ENCODE results near the gene NFKBIB. TPM values are rescaled to one million over a fixed set of nuclear protein-coding genes. Genes with fewer than 3 reads are reported as not detected.

NFKBIB gene
- total RNA-seq (10 to 100 TPM; 19.7 to 34.2 TPM), polyA plus RNA-seq (ENCODE audit: insufficient read length in 6 of 6) (1 to 10 TPM; 5.1 to 8.2 (median 6.3) TPM)
- long read RNA-seq, donor 1, partial matches to known transcripts: 0 of 2 reads
- long read RNA-seq, donor 1, other reads (novel, unspliced or antisense): 0 of 2 reads
- long read RNA-seq, donor 2, partial matches to known transcripts: 0 of 2 reads
- long read RNA-seq, donor 2, other reads (novel, unspliced or antisense): 0 of 2 reads
- long read RNA-seq, donor 3, partial matches to known transcripts: 0 of 3 reads
- long read RNA-seq, donor 3, other reads (novel, unspliced or antisense): 0 of 3 reads
- long read RNA-seq, donor 4, partial matches to known transcripts: 0 of 5 reads
- long read RNA-seq, donor 4, other reads (novel, unspliced or antisense): 2 of 5 reads
- long read RNA-seq, donor 5, partial matches to known transcripts: 0 of 3 reads
- long read RNA-seq, donor 5, other reads (novel, unspliced or antisense): 0 of 3 reads
- long read RNA-seq, donor 6, partial matches to known transcripts: 6 of 18 reads
- long read RNA-seq, donor 6, other reads (novel, unspliced or antisense): 6 of 18 reads
- long read RNA-seq, donor 7: 0 reads
- long read RNA-seq, donor 8, partial matches to known transcripts: 0 of 1 reads
- long read RNA-seq, donor 8, other reads (novel, unspliced or antisense): 0 of 1 reads
- long read RNA-seq, donor 9: 0 reads
- long read RNA-seq, donor 10, transcript NFKBIB-201 (6 exons, 1,159 nt): major isoform, 8 of 9 reads
- long read RNA-seq, donor 10, partial matches to known transcripts: 0 of 9 reads
- long read RNA-seq, donor 10, other reads (novel, unspliced or antisense): 1 of 9 reads
- long read RNA-seq, donor 11: 0 reads
- long read RNA-seq, donor 12, transcript NFKBIB-201 (6 exons, 1,159 nt): major isoform, 5 of 5 reads
- long read RNA-seq, donor 12, partial matches to known transcripts: 0 of 5 reads
- long read RNA-seq, donor 12, other reads (novel, unspliced or antisense): 0 of 5 reads

- Histone ChIP-seq H3K27me3 (no peaks in the 10 kb centered on the region), H3K9me3 (no peaks in the 10 kb centered on the region), H3K36me3 (peaks cover 0 to 9% of the 10 kb centered on the region in 2 donors), H3K27ac (peak within 1 kb of the TSS; percentile 83 to 96), H3K4me3 (peak within 1 kb of the TSS; percentile 78 to 84), H3K4me1 (peaks cover 7 to 38% of the 10 kb centered on the region in 2 donors)
- intact Hi-C loops (cut with DNase I): no loop called here
- ATAC-seq (peak; percentile 97), DNase-seq (peak; percentile 99 to 100 (median 100))
- TF ChIP-seq, protein P1, sequence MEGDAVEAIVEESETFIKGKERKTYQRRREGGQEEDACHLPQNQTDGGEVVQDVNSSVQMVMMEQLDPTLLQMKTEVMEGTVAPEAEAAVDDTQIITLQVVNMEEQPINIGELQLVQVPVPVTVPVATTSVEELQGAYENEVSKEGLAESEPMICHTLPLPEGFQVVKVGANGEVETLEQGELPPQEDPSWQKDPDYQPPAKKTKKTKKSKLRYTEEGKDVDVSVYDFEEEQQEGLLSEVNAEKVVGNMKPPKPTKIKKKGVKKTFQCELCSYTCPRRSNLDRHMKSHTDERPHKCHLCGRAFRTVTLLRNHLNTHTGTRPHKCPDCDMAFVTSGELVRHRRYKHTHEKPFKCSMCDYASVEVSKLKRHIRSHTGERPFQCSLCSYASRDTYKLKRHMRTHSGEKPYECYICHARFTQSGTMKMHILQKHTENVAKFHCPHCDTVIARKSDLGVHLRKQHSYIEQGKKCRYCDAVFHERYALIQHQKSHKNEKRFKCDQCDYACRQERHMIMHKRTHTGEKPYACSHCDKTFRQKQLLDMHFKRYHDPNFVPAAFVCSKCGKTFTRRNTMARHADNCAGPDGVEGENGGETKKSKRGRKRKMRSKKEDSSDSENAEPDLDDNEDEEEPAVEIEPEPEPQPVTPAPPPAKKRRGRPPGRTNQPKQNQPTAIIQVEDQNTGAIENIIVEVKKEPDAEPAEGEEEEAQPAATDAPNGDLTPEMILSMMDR (IDR thresholded peaks at IDR 0.05): no peak
Observed at GRCh38 chr19:38899447-38900201, at the start of gene NFKBIB, which contains the start of gene SIRT2. NFKBIB (plus strand) TSS chr19:38899969; CDS start chr19:38900033, 64 bp downstream. SIRT2 (minus strand) TSS chr19:38899618; CDS start chr19:38899521, 97 bp downstream.

GRCh38 chr19:38850436-38850975, 49.3 kb upstream of the NFKBIB start:
- H3K27ac ChIP-seq: peak overlapping the region; percentile 99 to 100
- H3K4me1 ChIP-seq: peaks cover 20 to 47% of the 10 kb centered on the region in 2 donors
- intact Hi-C loops (cut with DNase I): no loop called here
- DNase-seq (peak in 2 of 4 donors; percentile 97 to 100), ATAC-seq (peak; percentile 83)
- TF ChIP-seq, protein P1 (IDR thresholded peaks at IDR 0.05): no peak
- peak overlapping the region; percentile 53 to 85 for H3K4me3 ChIP-seq
- H3K36me3 ChIP-seq: peaks cover 13 to 24% of the 10 kb centered on the region in 2 donors
- no peaks in the 10 kb centered on the region for H3K27me3 ChIP-seq
- no peaks in the 10 kb centered on the region for H3K9me3 ChIP-seq

GRCh38 chr19:38850976-38851621, 48.7 kb upstream of the NFKBIB start:
- intact Hi-C loops (cut with DNase I): no loop called here
- Histone ChIP-seq H3K9me3 (no peaks in the 10 kb centered on the region), H3K27me3 (no peaks in the 10 kb centered on the region), H3K36me3 (peaks cover 8 to 18% of the 10 kb centered on the region in 2 donors), H3K4me1 (peaks cover 20 to 44% of the 10 kb centered on the region in 2 donors), H3K4me3 (peak overlapping the region; percentile 53 to 70), H3K27ac (peak overlapping the region; percentile 99 to 100)
- TF ChIP-seq, protein P1 (IDR thresholded peaks at IDR 0.05): no peak
- DNase-seq (peak in 3 of 4 donors; percentile 41 to 83 (median 50)), ATAC-seq (no peak)

DNA sequence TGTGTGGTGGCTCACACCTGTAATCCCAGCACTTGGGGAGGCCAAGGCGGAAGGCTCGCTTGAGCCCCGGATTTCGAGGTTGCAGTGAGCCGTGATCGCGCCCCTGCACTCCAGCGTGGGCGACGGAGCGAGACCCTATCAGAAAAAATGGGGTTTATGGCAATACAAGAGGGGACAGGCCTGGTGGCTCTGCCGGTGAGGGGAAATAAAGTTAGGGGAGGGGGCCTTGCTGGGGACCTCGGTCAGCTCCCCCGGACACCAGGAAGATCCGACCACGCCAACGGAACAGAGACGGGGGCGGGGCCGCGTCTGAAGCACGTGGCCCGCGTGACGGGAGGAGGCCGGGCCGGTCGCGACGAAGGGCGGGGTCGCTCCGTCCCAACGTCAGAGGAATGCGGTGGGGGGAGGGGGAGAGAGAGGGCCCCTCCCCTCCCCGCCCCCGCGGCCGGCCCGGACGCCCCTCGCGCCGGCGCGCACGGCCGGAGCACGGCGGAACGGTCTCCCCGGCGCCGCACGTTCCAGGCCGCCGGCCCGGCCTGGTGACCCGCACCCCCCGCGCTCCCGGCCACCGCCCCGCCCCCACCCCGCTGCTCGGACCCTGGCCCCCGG, 48.0 kb upstream of the NFKBIB start:
- intact Hi-C loops (cut with DNase I): no loop called here
- Histone ChIP-seq H3K4me1 (peaks cover 20 to 39% of the 10 kb centered on the region in 2 donors), H3K4me3 (peak overlapping the region; percentile 70 to 71), H3K27me3 (no peaks in the 10 kb centered on the region), H3K36me3 (peaks cover 4 to 12% of the 10 kb centered on the region in 2 donors), H3K27ac (peak overlapping the region; percentile 99 to 100), H3K9me3 (no peaks in the 10 kb centered on the region)
- ATAC-seq (peak; percentile 62), DNase-seq (peak; percentile 94 to 98 (median 96))
- TF ChIP-seq, protein P1 (IDR thresholded peaks at IDR 0.05): no peak

Data from left lung (tissue), 14 donors.